ENCODE data around the gene FGF3.

DNA sequence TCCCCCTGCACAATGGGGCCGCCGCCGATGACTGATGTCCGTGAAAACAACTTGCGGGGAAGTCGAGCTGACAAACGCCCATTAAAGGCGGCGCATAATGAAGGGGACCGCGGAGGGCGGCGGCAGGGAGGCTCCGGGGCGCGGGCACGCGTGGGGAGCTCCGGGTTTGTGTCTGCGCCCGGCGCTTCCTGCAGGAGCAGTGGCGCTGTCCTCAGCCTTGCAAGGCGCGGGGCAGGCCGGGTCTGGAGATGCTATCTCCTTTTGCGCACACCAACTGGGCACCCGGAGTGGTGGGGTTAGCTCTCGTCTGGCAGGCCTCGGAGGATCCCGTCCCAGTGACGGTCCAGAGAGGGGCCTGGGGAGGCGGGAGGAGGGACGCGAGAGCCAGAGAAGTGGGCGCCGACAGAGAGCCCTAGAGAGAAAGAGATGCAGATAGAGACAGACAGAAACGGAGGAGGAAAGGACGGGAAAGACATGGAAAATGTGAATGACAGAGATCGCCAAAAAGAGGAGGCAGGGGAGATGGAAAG is 390 bp upstream of the FGF3 start:
- TF ChIP-seq CTCF (IDR thresholded peaks at IDR 0.05) (no peak), POLR2A (IDR thresholded peaks at IDR 0.05) (no peak), POLR2AphosphoS5 (IDR thresholded peaks at IDR 0.05) (no peak)

Measured in stomach (tissue), 4 donors.